Activated gamma-delta T cell treated with anti-CD3 and anti-CD28 coated beads, Interleukin-2, amount 50 U/mL, for 16 hours (primary cell): ENCODE data around the gene CDK9.
"Not testable (repeated sequence)": the region's sequence is repeated elsewhere in the genome, so short reads cannot be mapped to it uniquely, and the experiment has no call there.

Experiments used
- DNase-seq: peaks from one replicate; pipeline ENCODE4 v3.0.0-alpha.2; 2020; ENCODE audit warnings: low read depth

CDK9 gene

GRCh38 chr9:127826253-127826913 lies 40.5 kb downstream of the CDK9 start:
- DNase-seq, result no peak

GRCh38 chr9:127828262-127829031 lies 42.6 kb downstream of the CDK9 start:
- no peak for DNase-seq

DNA sequence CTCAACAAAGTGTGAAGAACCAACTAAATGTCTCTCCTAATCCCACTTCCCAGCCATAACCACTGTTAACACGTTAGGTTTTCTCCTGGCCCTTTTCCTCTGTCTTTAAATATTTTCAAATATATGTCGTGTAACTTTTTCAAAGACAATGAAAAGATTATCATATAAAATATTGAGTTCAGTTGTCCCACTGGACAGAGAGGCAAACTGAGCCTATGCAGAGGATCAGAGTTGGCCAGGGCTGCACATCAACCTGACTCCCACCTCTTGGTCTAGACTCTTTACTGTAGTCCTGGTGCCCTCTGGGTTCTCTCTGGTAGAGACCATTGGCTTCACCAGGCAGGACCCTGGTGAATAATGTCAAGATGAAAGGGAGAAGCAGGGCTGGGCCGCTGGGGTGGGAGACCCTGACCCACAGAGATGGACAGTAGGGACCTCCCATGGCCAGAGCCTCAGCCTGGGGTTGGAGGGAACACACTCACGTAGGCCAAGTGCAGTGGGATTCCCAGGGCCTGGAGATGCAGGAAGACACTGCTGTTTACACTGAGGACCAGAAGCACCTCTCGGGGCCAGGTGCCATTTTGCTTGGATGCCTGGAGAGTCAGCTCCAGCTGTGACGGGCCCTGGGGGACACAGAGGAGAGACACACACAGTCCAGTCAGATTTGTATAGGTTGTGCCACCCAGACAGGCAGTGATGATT lies 43.5 kb downstream of the CDK9 start:
- no peak for DNase-seq

DNA sequence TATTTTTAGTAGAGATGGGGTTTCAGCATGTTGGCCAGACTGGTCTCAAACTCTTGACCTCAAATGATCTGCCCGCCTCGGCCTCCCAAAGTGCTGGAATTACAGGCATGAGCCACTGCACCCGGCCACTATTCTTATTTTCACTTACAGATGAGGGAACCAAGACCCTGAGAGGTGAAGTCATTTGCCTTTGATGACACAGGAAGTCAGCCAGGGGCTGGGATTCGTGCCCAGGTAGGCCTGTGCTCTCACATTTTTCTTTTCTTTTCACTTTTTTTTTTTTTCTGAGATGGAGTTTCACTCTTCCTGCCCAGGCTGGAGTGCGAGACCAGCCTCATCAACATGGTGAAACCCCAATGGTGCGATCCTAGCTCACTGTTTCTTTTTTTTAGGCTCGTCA lies 46.4 kb downstream of the CDK9 start:
- DNase-seq, result no peak

DNA sequence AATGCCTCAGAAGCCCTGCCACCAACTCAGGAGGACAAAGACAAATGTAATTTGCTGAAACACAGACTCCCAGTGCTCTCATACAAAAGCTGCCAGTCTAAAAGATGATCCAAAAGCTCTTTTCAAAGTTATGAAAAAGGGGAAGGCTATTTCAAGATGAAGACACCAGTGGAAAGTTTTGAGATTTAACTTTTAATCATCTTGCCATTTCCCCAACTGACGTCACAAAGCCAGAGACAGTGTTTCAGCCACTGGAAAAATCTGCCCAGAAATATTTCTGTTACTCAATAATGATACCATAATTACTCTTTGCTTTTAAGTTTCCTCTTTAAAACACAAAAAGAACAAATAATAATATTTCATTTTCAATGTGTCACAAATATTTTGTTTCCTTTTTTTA lies 47.7 kb downstream of the CDK9 start:
- no peak for DNase-seq

GRCh38 chr9:127835991-127836516 lies 50.2 kb downstream of the CDK9 start:
- no peak for DNase-seq

- DNase-seq, result not testable (repeated sequence)
These were observed 50.7 kb downstream of the CDK9 start for GRCh38 chr9:127836561-127836960.

DNA sequence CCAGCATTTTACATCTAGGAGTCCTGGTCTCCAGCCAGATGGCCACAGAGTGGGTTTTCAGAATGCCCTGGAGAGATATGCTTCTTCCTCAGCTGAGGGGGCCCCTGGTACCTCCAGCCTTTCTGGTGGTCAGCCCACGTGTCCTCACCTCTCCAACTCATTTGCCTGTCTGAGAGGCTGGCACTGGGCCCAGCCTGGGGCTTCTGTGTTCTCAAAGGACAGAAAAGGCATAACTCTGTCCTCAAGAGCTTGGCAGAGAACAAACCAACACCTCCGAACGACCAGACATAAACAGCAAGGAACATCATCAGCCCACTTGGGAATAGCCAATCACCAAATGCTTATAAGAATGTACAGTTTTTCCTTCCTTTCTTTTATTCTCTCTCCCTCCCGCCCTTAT lies 51.5 kb downstream of the CDK9 start:
- no peak for DNase-seq

DNA sequence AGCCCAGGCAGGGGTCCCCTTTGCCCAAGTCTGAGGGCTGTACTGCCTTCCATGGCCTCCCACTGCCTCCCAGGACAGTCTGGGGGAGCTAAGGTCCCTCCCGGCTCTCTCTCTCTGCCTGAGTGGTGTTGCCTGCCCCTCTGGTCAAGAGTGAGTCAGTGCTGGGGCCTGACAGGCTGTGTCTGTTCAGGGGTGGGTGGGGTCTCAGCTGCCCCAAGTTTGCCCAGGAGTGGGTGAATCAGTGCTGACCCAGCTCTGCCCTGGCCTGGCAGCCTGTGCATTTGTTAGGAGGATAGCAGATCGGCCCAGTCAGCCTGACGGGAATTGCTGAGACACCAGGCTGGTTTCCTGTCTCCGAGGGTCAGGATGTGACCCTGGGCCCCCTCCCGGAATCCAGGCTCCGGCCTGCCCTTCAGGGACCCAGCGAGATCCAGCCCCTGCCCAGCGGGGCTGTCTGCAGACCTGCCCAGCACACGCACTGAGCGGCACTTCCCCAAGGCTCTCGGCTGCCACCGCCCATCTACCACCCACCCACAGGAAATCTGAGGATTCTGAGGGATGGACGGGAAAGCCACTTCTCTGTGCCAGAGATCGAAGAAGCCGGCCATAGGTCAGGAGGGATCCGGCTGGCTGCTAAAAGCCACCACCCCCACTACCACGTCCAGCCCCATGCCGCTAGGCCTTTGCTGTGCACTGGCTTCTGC lies 52.7 kb downstream of the CDK9 start:
- no peak for DNase-seq
